ENCODE data around the gene CPD. TPM values are rescaled to one million over a fixed set of nuclear protein-coding genes. Genes with fewer than 3 reads are reported as not detected.

CPD gene
- total and polyA plus RNA-seq, 2 of the 13 experiments (the other 11 are each of a cell fraction or from before 2014, with no cell fraction given): 46.1 to 72.3 TPM

- TF ChIP-seq BRF2 (CRISPR knock-in tag; IDR thresholded peaks at IDR 0.05) (no peak), ZBTB21 (CRISPR knock-in tag; IDR thresholded peaks at IDR 0.05) (no peak), HNF4A (CRISPR knock-in tag; IDR thresholded peaks at IDR 0.05) (no peak), AHR (CRISPR knock-in tag; IDR thresholded peaks at IDR 0.05) (no peak), RXRB (CRISPR knock-in tag; IDR thresholded peaks at IDR 0.05; ENCODE audit: borderline replicate concordance) (no peak), ZNF510 (CRISPR knock-in tag; IDR thresholded peaks at IDR 0.05; ENCODE audit: low read depth) (no peak)
Measured at GRCh38 chr17:30436729-30437128, 58.0 kb downstream of the CPD start (continued).

GRCh38 chr17:30443721-30444120 lies 65.0 kb downstream of the CPD start:
- FAIRE-seq (no peak), DNase-seq (ENCODE audit: low spot score) (no peak), ATAC-seq (no peak)
- in situ Hi-C loops (cut with HindIII; ENCODE audit: extremely low pct_ligation_motif_present, low pct_unique_long_range_greater_than_20kb) (no loop called here), intact Hi-C loops (cut with micrococcal nuclease; ENCODE audit: unreplicated experiment) (no loop called here)
- no TSS peak for BruUV-seq (replicated peaks)
- Histone ChIP-seq H3K4me2 (ENCODE audit: low read depth, low read length) (no peak overlapping the region), H3K9me3 (ENCODE audit: low read length) (no peaks in the 10 kb centered on the region), H3K9ac (ENCODE audit: insufficient read depth, low read depth, low read length) (no peak overlapping the region), H3K36me3 (replicated peaks in 1 of 2; ENCODE audit: control insufficient read depth in 1 of 2, insufficient read depth in 2 of 2, low read length in 2 of 2) (peaks cover 6 to 38% of the 10 kb centered on the region in 2 experiments; a peak in 4 of 5 replicates), H3K4me1 (ENCODE audit: insufficient read depth, low read length) (peaks cover 11% of the 10 kb centered on the region), H3K27me3 (ENCODE audit: control insufficient read depth in 1 of 2, insufficient read depth in 2 of 2, low read length in 2 of 2) (no peaks in the 10 kb centered on the region), H3K4me3 (replicated peaks in 1 of 3; ENCODE audit: insufficient read depth in 1 of 3, low read depth in 2 of 3, low read length in 3 of 3) (no peak overlapping the region), H2AFZ (ENCODE audit: low read length) (no peak overlapping the region), H4K20me1 (ENCODE audit: insufficient read depth, low read length) (no peaks in the 10 kb centered on the region), H3K79me2 (ENCODE audit: insufficient read depth, low read length) (no peaks in the 10 kb centered on the region), H3K27ac (ENCODE audit: extremely low read length, insufficient read depth, low read length) (no peak overlapping the region)
- POLR2A ChIA-PET: no interaction called here
- CTCF ChIA-PET (ENCODE audit: low intra/inter-chr PET ratio, low total read pairs): no interaction called here
- WGBS (ENCODE audit: low lambda C conversion rate): 94% methylated on average over 6 of the region's 6 CpGs
- TF ChIP-seq HNRNPK (IDR thresholded peaks at IDR 0.05; ENCODE audit: low read depth, low read length, poor library complexity, severe bottlenecking) (no peak), ZNF33B (CRISPR knock-in tag; IDR thresholded peaks at IDR 0.05) (no peak), SRSF9 (IDR thresholded peaks at IDR 0.05; ENCODE audit: borderline replicate concordance, insufficient read depth, low read depth, low read length, poor library complexity, severe bottlenecking) (no peak), ZNF280B (CRISPR knock-in tag; IDR thresholded peaks at IDR 0.05; ENCODE audit: borderline replicate concordance) (no peak), CREM (IDR thresholded peaks at IDR 0.05) (no peak), CREM (CRISPR knock-in tag; IDR thresholded peaks at IDR 0.05) (no peak), ZBTB4 (CRISPR knock-in tag; IDR thresholded peaks at IDR 0.05; ENCODE audit: borderline replicate concordance) (no peak), RXRB (CRISPR knock-in tag; IDR thresholded peaks at IDR 0.05; ENCODE audit: borderline replicate concordance) (no peak), SETDB1 (CRISPR knock-in tag; IDR thresholded peaks at IDR 0.05; ENCODE audit: borderline replicate concordance) (no peak), SMARCC2 (IDR thresholded peaks at IDR 0.05) (no peak), ZFP41 (CRISPR knock-in tag; IDR thresholded peaks at IDR 0.05; ENCODE audit: borderline replicate concordance) (no peak)
